Mammary epithelial cell (primary cell): ENCODE data around the gene GUCY1B1.

Source experiments
- CTCF ChIP-seq, 2 donors: IDR thresholded peaks in 1 of 2; conservative IDR thresholded peaks in 1 of 2; 2 replicates each; pipeline ENCODE4 v1.5.1; 2011 to 2012; ENCODE audit warnings: inconsistent platforms in 2 of 2, low read length in 2 of 2, mild to moderate bottlenecking in 2 of 2, control low read depth in 1 of 2, low read depth in 1 of 2; ENCODE audit not compliant: insufficient read depth in 1 of 2; ENCODE audit errors: extremely low read depth in 1 of 2
- EZH2 ChIP-seq: IDR thresholded peaks from 2 replicates; pipeline ENCODE4 v1.6.1; 2012; ENCODE audit warnings: low read length, inconsistent platforms, borderline replicate concordance

- TF ChIP-seq CTCF (conservative IDR thresholded peaks at IDR 0.05 in 1 of 2, IDR thresholded peaks at IDR 0.05 in 1 of 2; ENCODE audit: extremely low read depth in 1 of 2, insufficient read depth in 1 of 2, low read depth in 1 of 2, low read length in 2 of 2) (no peak), EZH2 (no peak)
These were observed 40.4 kb downstream of the GUCY1B1 start for GRCh38 chr4:155799116-155799793.
